Thyroid gland (tissue), 4 donors: ENCODE data around the gene ICAM4. TPM values are rescaled to one million over a fixed set of nuclear protein-coding genes. Genes with fewer than 3 reads are reported as not detected.

Experiments used
- small RNA-seq: library from RNA; depleted of rRNA; stranded (forward); fragments of <200 nt; gene quantifications from one replicate; pipeline ENCODE3, GENCODE V24; 2016
- total RNA-seq, 4 donors: library from RNA; depleted of rRNA; stranded (reverse); fragments of >200 nt; gene quantifications; one replicate each; pipeline ENCODE4 v1.2.3, GENCODE V29; 2016

Gene ICAM4
- total RNA-seq, 4 donors from 2014 or later: 0.44 TPM; not detected in 3

Small RNA genes within 50 kb of the gene (small RNA-seq; reads per million reads assigned to genes)
- gene AC011511.1 (not detected), gene AC011511.4 (not detected)

Other genes with a start within 250 kb of the ICAM4 start
- gene SHFL, start 200.6 kb upstream of the ICAM4 start, total RNA-seq: 10 to 100 TPM; 18.5 to 46.1 (median 32.6) TPM
- under 1 TPM in 2 of 4 donors, not detected in 2; 0.33 to 0.54 TPM for gene ANGPTL6, start 184.3 kb upstream of the ICAM4 start, total RNA-seq
- 10 to 100 TPM; 26.2 to 33.0 (median 29.7) TPM for gene PPAN, start 180.6 kb upstream of the ICAM4 start, total RNA-seq
- 1 to 10 TPM; 6.1 to 9.3 (median 6.3) TPM for gene P2RY11, start 175.3 kb upstream of the ICAM4 start, total RNA-seq
- gene EIF3G, start 167.1 kb upstream of the ICAM4 start, total RNA-seq: 100 to 1,000 TPM; 219 to 342 (median 250) TPM
- gene DNMT1, start 92.0 kb upstream of the ICAM4 start, total RNA-seq: 10 to 100 TPM; 31.2 to 49.5 (median 36.0) TPM
- gene S1PR2, start 55.6 kb upstream of the ICAM4 start, total RNA-seq: 1 to 10 TPM; 3.6 to 9.8 (median 5.3) TPM
- 10 to 100 TPM; 36.1 to 81.7 (median 54.9) TPM for gene MRPL4, start 34.7 kb upstream of the ICAM4 start, total RNA-seq
- gene ICAM1, start 15.8 kb upstream of the ICAM4 start, total RNA-seq: 10 to 100 TPM in 3 of 4 donors, 1 to 10 TPM in 1; 8.1 to 37.6 (median 19.7) TPM
- gene ICAM5, start 3.0 kb downstream of the ICAM4 start, total RNA-seq: 1 to 10 TPM in 2 of 4 donors, not detected in 2; 1.0 to 1.6 TPM
- 1 to 10 TPM in 3 of 4 donors, under 1 TPM in 1; 0.75 to 8.8 (median 2.2) TPM for gene ZGLP1, start 22.9 kb downstream of the ICAM4 start, total RNA-seq
- gene FDX2, start 29.1 kb downstream of the ICAM4 start, total RNA-seq: 10 to 100 TPM; 22.8 to 44.8 (median 33.3) TPM
- 10 to 100 TPM; 18.3 to 52.0 (median 39.1) TPM for gene RAVER1, start 46.6 kb downstream of the ICAM4 start, total RNA-seq
- gene ICAM3, start 52.7 kb downstream of the ICAM4 start, total RNA-seq: 1 to 10 TPM; 5.5 to 8.5 (median 5.8) TPM
- gene TYK2, start 93.6 kb downstream of the ICAM4 start, total RNA-seq: 100 to 1,000 TPM in 1 of 4 donors, 10 to 100 TPM in 3; 59.1 to 127 (median 70.3) TPM
- gene CDC37, start 116.6 kb downstream of the ICAM4 start, total RNA-seq: 100 to 1,000 TPM in 3 of 4 donors, 10 to 100 TPM in 1; 99.7 to 154 (median 125) TPM
- 10 to 100 TPM; 16.1 to 21.0 (median 18.4) TPM for gene PDE4A, start 133.6 kb downstream of the ICAM4 start, total RNA-seq
- gene KEAP1, start 216.4 kb downstream of the ICAM4 start, total RNA-seq: 10 to 100 TPM; 95.4 to 99.9 (median 97.8) TPM
- gene S1PR5, start 230.5 kb downstream of the ICAM4 start, total RNA-seq: under 1 TPM in 3 of 4 donors, not detected in 1; 0.22 to 0.59 (median 0.27) TPM